Measurements from ENCODE around the gene PLCG1. TPM values are rescaled to one million over a fixed set of nuclear protein-coding genes. Genes with fewer than 3 reads are reported as not detected.

The PLCG1 gene
- total RNA-seq, 1 experiment from 2014 or later = 68.8 TPM

GRCh38 chr20:41222703-41223102 is 85.4 kb downstream of the PLCG1 start:
- H3K4me1 ChIP-seq (ENCODE audit: insufficient read depth, low read length) = no peaks in the 10 kb centered on the region
- H3K27ac ChIP-seq (ENCODE audit: low read length) = no peak overlapping the region
- no peaks in the 10 kb centered on the region for H3F3A ChIP-seq (ENCODE audit: low read length, unreplicated experiment)
- CTCF ChIA-PET = no interaction called here
- TF ChIP-seq EZH2phosphoT487 (IDR thresholded peaks at IDR 0.05; ENCODE audit: borderline replicate concordance, low read length) = no peak
- no peak for TF ChIP-seq EZH2 (IDR thresholded peaks at IDR 0.05; ENCODE audit: low read length, unreplicated experiment)
- TF ChIP-seq CTCF (conservative IDR thresholded peaks at IDR 0.05; ENCODE audit: low read depth, low read length) = no peak
- no peaks in the 10 kb centered on the region for H3K27me3 ChIP-seq (ENCODE audit: low read length)
- BruUV-seq (replicated peaks) = no TSS peak
- H3K36me3 ChIP-seq (ENCODE audit: low read depth, low read length) = no peaks in the 10 kb centered on the region
- no peaks in the 10 kb centered on the region for H3K9me2 ChIP-seq (replicated peaks; ENCODE audit: low read length)
- DNase-seq (no peak), ATAC-seq (no peak)
- POLR2A ChIA-PET (ENCODE audit: unreplicated experiment) = no interaction called here
- intact Hi-C loops (cut with micrococcal nuclease) = no loop called here
- H3K79me2 ChIP-seq (ENCODE audit: low read length) = no peaks in the 10 kb centered on the region
- no peak overlapping the region for H3K9ac ChIP-seq (ENCODE audit: low read length)
- H3K4me3 ChIP-seq (ENCODE audit: low read length) = no peak overlapping the region
- no peak overlapping the region for H2AFZ ChIP-seq (ENCODE audit: low read length)
- H3K4me2 ChIP-seq (ENCODE audit: low read length) = no peak overlapping the region
- H4K20me1 ChIP-seq (ENCODE audit: low read length) = no peaks in the 10 kb centered on the region
- H3K9me3 ChIP-seq (ENCODE audit: low read length) = no peaks in the 10 kb centered on the region

DNA sequence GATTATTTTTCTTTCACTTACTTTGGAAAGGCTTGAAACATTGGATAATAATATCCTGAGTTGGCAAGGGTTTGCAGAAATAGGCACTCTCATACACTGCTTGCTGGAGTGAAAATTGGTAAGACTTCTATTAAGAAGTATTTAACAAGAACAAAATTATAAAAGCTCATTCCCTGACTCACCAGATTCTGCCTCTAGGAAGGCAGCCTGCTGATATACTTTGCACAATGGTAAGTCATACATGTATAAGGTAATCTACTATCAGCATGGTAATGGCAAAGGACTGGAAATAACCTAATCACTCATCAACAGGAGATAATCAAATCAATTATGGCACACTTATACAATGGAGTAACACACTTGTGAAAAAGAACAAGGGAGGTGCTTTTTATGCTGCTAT is 85.8 kb downstream of the PLCG1 start:
- no peak overlapping the region for H3K4me3 ChIP-seq (ENCODE audit: low read length)
- H3K36me3 ChIP-seq (ENCODE audit: low read depth, low read length) = no peaks in the 10 kb centered on the region
- no peak overlapping the region for H3K4me2 ChIP-seq (ENCODE audit: low read length)
- no peaks in the 10 kb centered on the region for H3K4me1 ChIP-seq (ENCODE audit: insufficient read depth, low read length)
- CTCF ChIA-PET = no interaction called here
- H3K9ac ChIP-seq (ENCODE audit: low read length) = no peak overlapping the region
- no peak overlapping the region for H3K27ac ChIP-seq (ENCODE audit: low read length)
- no TSS peak for BruUV-seq (replicated peaks)
- intact Hi-C loops (cut with micrococcal nuclease) = no loop called here
- POLR2A ChIA-PET (ENCODE audit: unreplicated experiment) = no interaction called here
- no peak for TF ChIP-seq EZH2phosphoT487 (IDR thresholded peaks at IDR 0.05; ENCODE audit: borderline replicate concordance, low read length)
- no peak for TF ChIP-seq EZH2 (IDR thresholded peaks at IDR 0.05; ENCODE audit: low read length, unreplicated experiment)
- DNase-seq (no peak), ATAC-seq (no peak)
- no peaks in the 10 kb centered on the region for H3F3A ChIP-seq (ENCODE audit: low read length, unreplicated experiment)
- no peaks in the 10 kb centered on the region for H3K9me2 ChIP-seq (replicated peaks; ENCODE audit: low read length)
- H2AFZ ChIP-seq (ENCODE audit: low read length) = no peak overlapping the region
- no peaks in the 10 kb centered on the region for H3K9me3 ChIP-seq (ENCODE audit: low read length)
- H3K79me2 ChIP-seq (ENCODE audit: low read length) = no peaks in the 10 kb centered on the region
- H4K20me1 ChIP-seq (ENCODE audit: low read length) = no peaks in the 10 kb centered on the region
- H3K27me3 ChIP-seq (ENCODE audit: low read length) = no peaks in the 10 kb centered on the region

DNA sequence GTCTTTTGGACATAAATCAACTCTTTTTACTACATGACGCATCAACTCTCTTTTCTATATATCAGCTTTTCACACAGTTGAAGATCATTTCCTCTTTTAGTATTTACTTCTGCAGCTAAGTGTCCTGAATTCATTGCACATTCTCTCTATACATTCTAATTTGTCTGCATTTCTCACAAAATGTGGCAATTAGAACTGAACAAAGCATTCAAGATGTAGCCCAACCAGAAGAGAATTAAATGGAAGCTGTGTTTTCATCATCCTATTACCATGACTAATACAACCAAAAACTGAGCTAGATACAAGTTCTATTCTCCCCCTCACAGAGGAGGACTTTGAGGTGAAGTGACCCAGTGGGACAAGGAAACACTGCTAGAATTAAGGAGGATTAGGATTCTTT is 86.9 kb downstream of the PLCG1 start:
- ChIA-PET POLR2A (ENCODE audit: unreplicated experiment) (no interaction called here), CTCF (no interaction called here)

More for the DNA sequence above, 86.9 kb downstream of the PLCG1 start:
- H2AFZ ChIP-seq (ENCODE audit: low read length) = no peak overlapping the region
- H3K9me2 ChIP-seq (replicated peaks; ENCODE audit: low read length) = no peaks in the 10 kb centered on the region
- H3K27ac ChIP-seq (ENCODE audit: low read length) = no peak overlapping the region
- peaks cover 11% of the 10 kb centered on the region for H3K4me1 ChIP-seq (ENCODE audit: insufficient read depth, low read length)
- no peaks in the 10 kb centered on the region for H3F3A ChIP-seq (ENCODE audit: low read length, unreplicated experiment)
- no peaks in the 10 kb centered on the region for H3K27me3 ChIP-seq (ENCODE audit: low read length)
- H3K36me3 ChIP-seq (ENCODE audit: low read depth, low read length) = no peaks in the 10 kb centered on the region
- H4K20me1 ChIP-seq (ENCODE audit: low read length) = no peaks in the 10 kb centered on the region
- no peaks in the 10 kb centered on the region for H3K9me3 ChIP-seq (ENCODE audit: low read length)
- intact Hi-C loops (cut with micrococcal nuclease) = no loop called here
- no peak overlapping the region for H3K9ac ChIP-seq (ENCODE audit: low read length)
- BruUV-seq (replicated peaks) = no TSS peak
- H3K79me2 ChIP-seq (ENCODE audit: low read length) = no peaks in the 10 kb centered on the region
- no peak overlapping the region for H3K4me2 ChIP-seq (ENCODE audit: low read length)
- ATAC-seq (no peak), DNase-seq (no peak)
- no peak overlapping the region for H3K4me3 ChIP-seq (ENCODE audit: low read length)
- no peak for TF ChIP-seq EZH2phosphoT487 (IDR thresholded peaks at IDR 0.05; ENCODE audit: borderline replicate concordance, low read length)
- no peak for TF ChIP-seq EZH2 (IDR thresholded peaks at IDR 0.05; ENCODE audit: low read length, unreplicated experiment)
- TF ChIP-seq CTCF (conservative IDR thresholded peaks at IDR 0.05; ENCODE audit: low read depth, low read length) = no peak

Measured in PC-3 (cell line).